ENCODE results near the gene RDH16.

The RDH16 gene

GRCh38 chr12:56957229-56958052 lies at the start of gene RDH16:
RDH16 (minus strand) TSS chr12:56957608; CDS start chr12:56957462, 146 bp downstream.
- no peak for DNase-seq

- peak; percentile 14 for DNase-seq
These were observed 49.5 kb upstream of the RDH16 start for GRCh38 chr12:57006809-57007475.

GRCh38 chr12:57005980-57006808 lies 48.8 kb upstream of the RDH16 start, which contains the start of gene ZBTB39:
ZBTB39 (minus strand) TSS chr12:57006546; CDS start chr12:57004917, 1,629 bp downstream.
- DNase-seq: peak; percentile 73

GRCh38 chr12:57004651-57005050 lies 47.2 kb upstream of the RDH16 start:
- no peak for DNase-seq

- no peak for DNase-seq
These were observed 46.0 kb upstream of the RDH16 start for GRCh38 chr12:57003395-57003794.

GRCh38 chr12:57001448-57001906 lies 44.1 kb upstream of the RDH16 start:
- peak; percentile 78 for DNase-seq

GRCh38 chr12:57000393-57000792 lies 43.0 kb upstream of the RDH16 start:
- no peak for DNase-seq

- DNase-seq: no peak
These were observed 42.0 kb upstream of the RDH16 start for GRCh38 chr12:56999456-56999855.

GRCh38 chr12:56998981-56999380 lies 41.6 kb upstream of the RDH16 start:
- no peak for DNase-seq

GRCh38 chr12:56998316-56998715 lies 40.9 kb upstream of the RDH16 start:
- DNase-seq: no peak

- DNase-seq: no peak
These were observed 39.6 kb upstream of the RDH16 start for GRCh38 chr12:56996793-56997545.

GRCh38 chr12:56995930-56996496 lies 38.6 kb upstream of the RDH16 start:
- no peak for DNase-seq

- DNase-seq: no peak
These were observed 38.0 kb upstream of the RDH16 start for GRCh38 chr12:56995201-56995929.

- DNase-seq: no peak
These were observed 36.9 kb upstream of the RDH16 start for GRCh38 chr12:56994231-56994746.

GRCh38 chr12:56993346-56993745 lies 35.9 kb upstream of the RDH16 start:
- DNase-seq: no peak

- DNase-seq: no peak
These were observed 34.2 kb upstream of the RDH16 start for GRCh38 chr12:56991319-56992246.

GRCh38 chr12:56990648-56991318 lies 33.4 kb upstream of the RDH16 start:
- DNase-seq: no peak

GRCh38 chr12:56989861-56990610 lies 32.6 kb upstream of the RDH16 start:
- no peak for DNase-seq
